Motor neuron (in vitro differentiated cells): ENCODE data around the gene FHIT. TPM values are rescaled to one million over a fixed set of nuclear protein-coding genes. Genes with fewer than 3 reads are reported as not detected.

Experiments
- ATAC-seq, 8 experiments: fragments of 200-7000 bp; cut with Tn5 transposase; replicated peaks in 6 of 8; 2 replicates each; pipeline ENCODE4 v1.8.0; 2021; ENCODE audit warnings: mild to moderate bottlenecking in 8 of 8, moderate library complexity in 8 of 8
- H3K27ac ChIP-seq, 2 donors: fragments of 250-450 bp; sonication (Bioruptor Pico); 2 replicates each; pipeline ENCODE4 v1.9.0; 2021; ENCODE audit warnings: antibody characterized with exemption in 2 of 2, mild to moderate bottlenecking in 2 of 2, moderate library complexity in 1 of 2
- H3K4me1 ChIP-seq, 2 donors: fragments of 250-450 bp; sonication (Bioruptor Pico); replicated peaks in 1 of 2; 2 replicates each; pipeline ENCODE4 v1.6.1; 2021; ENCODE audit warnings: antibody characterized with exemption in 2 of 2, mild to moderate bottlenecking in 2 of 2, moderate library complexity in 1 of 2
- H3K4me3 ChIP-seq, 5 donors: fragments of 250-450 bp; sonication (Bioruptor Pico); 2 replicates each; pipeline ENCODE4 v1.9.0; 2021; ENCODE audit warnings: antibody characterized with exemption in 5 of 5, mild to moderate bottlenecking in 5 of 5, moderate library complexity in 4 of 5
- WGBS, 10 experiments: fragments of 450-650 bp; shearing (Covaris generic); methylation state at CpG; one replicate each; pipeline ENCODE4 v1.0.0; 2022; 5-methylcytosine and 5-hydroxymethylcytosine counted together
- in situ Hi-C, 9 experiments: fragments of 400-800 bp; cut with MboI; loops; one replicate each; pipeline ENCODE4 v1.15.0; 2021; ENCODE audit warnings: low sequenced_read_pairs in 9 of 9, low pct_unique_long_range_greater_than_20kb in 2 of 9; ENCODE audit not compliant: unreplicated experiment in 9 of 9
- total RNA-seq, 8 experiments: library from RNA; unstranded; fragments of 300-600 nt; gene quantifications; 2 replicates each; pipeline versions ENCODE4 v1.2.3 to v1.2.4, GENCODE V29; 2022

FHIT gene
- total RNA-seq, 8 experiments from 2014 or later: 1.6 to 25.1 (median 12.1) TPM

DNA sequence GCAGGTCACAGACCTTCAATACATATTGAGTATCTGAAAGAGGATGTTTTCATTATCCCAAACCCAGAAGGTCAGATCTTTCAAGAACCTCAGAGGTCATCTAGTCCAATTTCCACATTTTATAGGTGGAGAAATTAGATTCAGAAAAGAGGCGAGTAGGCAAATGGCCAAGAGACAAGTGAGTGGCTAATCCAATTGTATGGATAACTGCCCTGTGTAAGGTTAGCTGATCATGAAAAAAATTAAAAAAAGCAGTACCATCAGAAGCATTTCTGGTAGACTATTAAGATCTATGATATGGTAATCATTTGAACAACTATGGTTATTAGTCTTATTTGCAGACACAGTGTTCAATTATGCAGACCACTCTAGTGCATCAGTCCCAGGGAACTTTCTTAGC lies 1540.7 kb downstream of the FHIT start:
- no peak overlapping the region for H3K27ac ChIP-seq
- in situ Hi-C loops: no loop called here
- peaks cover 4 to 12% of the 10 kb centered on the region in 2 donors for H3K4me1 ChIP-seq
- ATAC-seq: no peak
- H3K4me3 ChIP-seq: no peak overlapping the region
- 0 to 100% (median 80%) methylated on average over 1 of the region's 1 CpG; no CpG with 5 or more reads in 5 of the 10 experiments for WGBS, 10 experiments

DNA sequence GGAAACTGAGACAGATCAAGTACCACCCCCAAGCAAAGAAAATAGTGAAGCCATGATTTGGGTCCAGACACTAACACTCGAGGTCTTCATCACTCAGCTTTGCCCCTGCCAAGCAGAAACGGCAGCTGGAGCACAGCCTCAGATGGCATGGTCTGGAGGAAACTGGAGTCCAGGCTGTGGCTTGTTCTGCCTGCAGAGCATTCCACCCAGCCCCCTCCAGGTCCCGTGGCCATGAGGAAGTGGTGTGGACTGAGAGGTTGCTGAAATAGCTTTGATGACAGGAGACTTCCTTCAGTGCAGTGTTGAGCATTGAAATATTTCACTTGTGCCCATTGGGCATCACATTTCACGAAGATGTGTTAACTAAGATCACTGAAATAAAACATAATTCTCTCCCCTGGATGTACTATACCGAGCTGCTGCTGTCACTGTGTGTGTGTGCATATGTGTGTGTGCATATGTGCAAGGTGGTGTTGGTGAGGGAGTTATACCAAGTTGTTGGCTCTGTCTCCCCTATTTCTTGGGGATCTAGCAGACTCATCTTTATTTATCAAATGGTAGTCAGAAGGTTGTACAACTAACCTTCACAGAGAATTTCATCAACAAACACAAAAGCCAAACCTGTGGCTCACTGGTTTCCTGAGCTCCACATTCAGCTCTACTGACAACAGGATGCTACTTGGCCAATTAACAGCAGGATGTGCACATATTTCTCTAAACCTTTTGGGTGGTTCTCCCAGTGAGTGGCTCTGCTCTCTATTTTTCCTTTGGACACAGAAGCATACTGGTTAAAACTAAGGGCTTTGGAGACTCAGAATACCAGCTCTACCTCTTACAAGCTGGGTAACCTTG lies 1541.3 kb downstream of the FHIT start:
- Histone ChIP-seq H3K4me3 (no peak overlapping the region), H3K27ac (no peak overlapping the region), H3K4me1 (peaks cover 4 to 13% of the 10 kb centered on the region in 2 donors)
- 0 to 81% (median 22%) methylated on average over 1 to 5 of the region's 5 CpGs; no CpG with 5 or more reads in 4 of the 10 experiments for WGBS, 10 experiments
- ATAC-seq: no peak
- in situ Hi-C loops: no loop called here

DNA sequence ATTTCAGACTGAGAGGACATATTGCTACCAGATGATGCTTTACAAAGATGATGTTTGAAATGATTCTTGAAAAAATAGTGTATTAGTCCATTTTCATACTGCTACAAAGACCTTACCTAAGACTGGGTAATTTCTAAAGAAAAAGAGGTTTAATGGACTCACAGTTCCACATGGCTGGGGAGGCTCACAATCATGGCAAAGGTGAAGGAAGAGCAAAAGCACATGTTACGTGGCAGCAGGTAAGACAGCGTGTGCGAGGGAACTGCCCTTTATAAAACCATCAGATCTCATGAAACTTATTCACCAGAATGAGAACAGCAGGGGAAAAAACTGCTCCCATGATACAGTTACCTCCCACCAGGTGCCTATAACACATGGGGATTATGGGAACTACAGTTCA lies 1543.0 kb downstream of the FHIT start:
- Histone ChIP-seq H3K27ac (no peak overlapping the region), H3K4me1 (peaks cover 4 to 13% of the 10 kb centered on the region in 2 donors), H3K4me3 (no peak overlapping the region)
- WGBS, 10 experiments: 60 to 100% (median 72%) methylated on average over 1 to 3 of the region's 3 CpGs; no CpG with 5 or more reads in 4 of the 10 experiments
- ATAC-seq: no peak
- in situ Hi-C loops: no loop called here

DNA sequence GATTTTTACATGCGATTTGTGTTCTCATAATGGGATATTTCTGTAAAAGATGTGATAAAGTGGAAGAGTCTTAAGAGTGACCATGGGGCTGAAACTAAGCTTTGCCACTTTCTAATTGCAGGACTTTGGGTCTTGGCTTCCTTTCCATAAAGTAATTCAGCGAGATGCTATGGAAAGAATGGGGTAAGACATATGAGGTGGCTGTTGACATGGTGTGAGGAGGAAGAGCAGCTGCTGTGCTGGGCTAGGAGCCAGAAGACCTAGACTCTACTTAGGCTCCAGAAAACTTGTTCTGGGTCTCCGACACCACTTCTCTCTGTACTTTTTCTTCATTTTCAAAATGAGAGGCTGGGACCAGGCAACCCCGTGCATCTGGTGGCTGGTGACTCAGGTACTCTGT lies 1547.0 kb downstream of the FHIT start:
- WGBS, 10 experiments: 40 to 100% (median 71%) methylated on average over 1 to 4 of the region's 4 CpGs
- in situ Hi-C loops: no loop called here

DNA sequence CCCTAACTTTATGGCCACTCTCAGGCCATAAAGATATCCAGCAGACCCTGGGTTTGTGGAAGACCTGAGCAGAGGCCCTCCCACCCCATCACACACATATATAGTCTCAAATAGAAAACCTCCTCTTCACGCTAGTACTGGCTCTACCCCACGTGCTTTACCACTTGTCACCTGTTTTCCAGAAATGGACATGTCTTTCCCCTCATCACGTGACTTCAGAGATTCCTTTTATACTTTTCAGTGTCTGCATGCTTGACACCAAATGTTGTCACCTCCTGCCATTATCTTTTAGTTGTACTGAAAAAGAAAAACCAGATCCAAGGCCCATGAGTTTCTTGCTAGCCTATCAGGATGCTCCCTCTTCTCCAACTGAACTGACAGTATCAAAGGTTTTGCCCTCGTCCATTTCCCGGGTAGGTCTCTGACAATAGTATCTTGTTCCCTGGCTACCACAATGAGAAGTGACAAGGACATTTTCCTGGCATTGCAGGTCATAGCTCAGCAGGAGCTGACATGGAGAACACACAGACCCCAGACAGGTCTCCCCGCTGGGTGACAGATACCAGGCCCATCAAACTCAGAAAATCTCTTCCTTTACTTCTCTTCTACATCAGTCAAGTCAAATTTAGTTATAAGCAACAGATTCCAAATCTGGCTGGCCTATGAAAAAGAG lies 1551.5 kb downstream of the FHIT start:
- Histone ChIP-seq H3K4me3 (no peak overlapping the region), H3K4me1 (no peaks in the 10 kb centered on the region), H3K27ac (no peak overlapping the region)
- ATAC-seq: no peak
- in situ Hi-C loops: no loop called here
- 33 to 100% (median 78%) methylated on average over 1 to 6 of the region's 6 CpGs; no CpG with 5 or more reads in 3 of the 10 experiments for WGBS, 10 experiments

More for the DNA sequence above, 1547.0 kb downstream of the FHIT start:
- ATAC-seq: no peak
- Histone ChIP-seq H3K4me3 (no peak overlapping the region), H3K4me1 (peaks cover 4 to 13% of the 10 kb centered on the region in 2 donors), H3K27ac (no peak overlapping the region)
